T-helper 2 cell treated with Interferon-gamma antibody and Interleukin-4, amounts not matched to agents 5 μg/mL and 100 μg/mL, for 36 hours (primary cell): ENCODE results near the gene PRR12.
A peak's percentile ranks its signal among the peaks of the same experiment; 100 is the strongest.

Source experiments
- DNase-seq: peaks from one replicate; pipeline ENCODE4 v3.0.0; 2021; ENCODE audit warnings: low spot score
- H3K27ac Mint-ChIP-seq: one replicate; pipeline ENCODE4 v1.8.0; 2021; ENCODE audit warnings: mild to moderate bottlenecking, mixed read lengths
- H3K27me3 Mint-ChIP-seq: one replicate; pipeline ENCODE4 v1.8.0; 2021; ENCODE audit warnings: low read depth, mixed read lengths
- H3K36me3 Mint-ChIP-seq: one replicate; pipeline ENCODE4 v1.8.0; 2021; ENCODE audit warnings: low read depth, mixed read lengths
- H3K4me1 Mint-ChIP-seq: one replicate; pipeline ENCODE4 v1.8.0; 2021; ENCODE audit warnings: low read depth, mixed read lengths
- H3K4me3 Mint-ChIP-seq: one replicate; pipeline ENCODE4 v1.8.0; 2022; ENCODE audit warnings: mild to moderate bottlenecking, moderate library complexity, mixed read lengths
- H3K9me3 Mint-ChIP-seq: one replicate; pipeline ENCODE4 v1.8.0; 2021; ENCODE audit warnings: mixed read lengths

PRR12 gene

GRCh38 chr19:49672131-49672919, 81.3 kb downstream of the PRR12 start:
- Mint-ChIP-seq H3K4me1 (peaks cover 17% of the 10 kb centered on the region), H3K27me3 (no peaks in the 10 kb centered on the region), H3K4me3 (no peak overlapping the region), H3K36me3 (peaks cover 22% of the 10 kb centered on the region), H3K27ac (peak overlapping the region; percentile 53), H3K9me3 (no peaks in the 10 kb centered on the region)
- DNase-seq: peak; percentile 68
